ENCODE measurements around the gene NISCH. TPM values are rescaled to one million over a fixed set of nuclear protein-coding genes. Genes with fewer than 3 reads are reported as not detected.
A peak's percentile ranks its signal among the peaks of the same experiment; 100 is the strongest.

Gene NISCH
- total RNA-seq, 1 experiment from 2014 or later: 62.2 TPM

- ChIA-PET CTCF (no interaction called here), POLR2A (no interaction called here)
- H3K27ac Mint-ChIP-seq (ENCODE audit: unreplicated experiment): no peak overlapping the region
Observed at GRCh38 chr3:52429779-52430415, 25.5 kb upstream of the NISCH start.

GRCh38 chr3:52430416-52430810 lies 25.0 kb upstream of the NISCH start:
- Histone ChIP-seq H3K4me3 (ENCODE audit: low read depth, low read length) (no peak overlapping the region), H3K27me3 (replicated peaks; ENCODE audit: control insufficient read depth, insufficient read depth, low read length) (no peaks in the 10 kb centered on the region), H3K9me3 (no peaks in the 10 kb centered on the region), H3K4me1 (peaks cover 15% of the 10 kb centered on the region), H3K36me3 (ENCODE audit: control insufficient read depth, insufficient read depth, low read length) (no peaks in the 10 kb centered on the region)
- no peaks in the 10 kb centered on the region for H3K27me3 Mint-ChIP-seq (ENCODE audit: insufficient read depth, unreplicated experiment)
- no peak for DNase-seq
- no peaks in the 10 kb centered on the region for H3K36me3 Mint-ChIP-seq (ENCODE audit: insufficient read depth, unreplicated experiment)
- TF ChIP-seq, protein P1, sequence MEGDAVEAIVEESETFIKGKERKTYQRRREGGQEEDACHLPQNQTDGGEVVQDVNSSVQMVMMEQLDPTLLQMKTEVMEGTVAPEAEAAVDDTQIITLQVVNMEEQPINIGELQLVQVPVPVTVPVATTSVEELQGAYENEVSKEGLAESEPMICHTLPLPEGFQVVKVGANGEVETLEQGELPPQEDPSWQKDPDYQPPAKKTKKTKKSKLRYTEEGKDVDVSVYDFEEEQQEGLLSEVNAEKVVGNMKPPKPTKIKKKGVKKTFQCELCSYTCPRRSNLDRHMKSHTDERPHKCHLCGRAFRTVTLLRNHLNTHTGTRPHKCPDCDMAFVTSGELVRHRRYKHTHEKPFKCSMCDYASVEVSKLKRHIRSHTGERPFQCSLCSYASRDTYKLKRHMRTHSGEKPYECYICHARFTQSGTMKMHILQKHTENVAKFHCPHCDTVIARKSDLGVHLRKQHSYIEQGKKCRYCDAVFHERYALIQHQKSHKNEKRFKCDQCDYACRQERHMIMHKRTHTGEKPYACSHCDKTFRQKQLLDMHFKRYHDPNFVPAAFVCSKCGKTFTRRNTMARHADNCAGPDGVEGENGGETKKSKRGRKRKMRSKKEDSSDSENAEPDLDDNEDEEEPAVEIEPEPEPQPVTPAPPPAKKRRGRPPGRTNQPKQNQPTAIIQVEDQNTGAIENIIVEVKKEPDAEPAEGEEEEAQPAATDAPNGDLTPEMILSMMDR (IDR thresholded peaks at IDR 0.05; ENCODE audit: insufficient read depth in 1 of 2, low read depth in 1 of 2, low read length in 1 of 2, severe bottlenecking in 1 of 2, unreplicated experiment in 1 of 2): no peak
- no peaks in the 10 kb centered on the region for H3K9me3 Mint-ChIP-seq (ENCODE audit: unreplicated experiment)
- ChIA-PET POLR2A (no interaction called here), CTCF (no interaction called here)
- BruUV-seq (replicated peaks): no TSS peak
- no peaks in the 10 kb centered on the region for H3K4me1 Mint-ChIP-seq (ENCODE audit: low read depth, unreplicated experiment)
- H3K27ac Mint-ChIP-seq (ENCODE audit: unreplicated experiment): no peak overlapping the region
- H3K4me3 Mint-ChIP-seq (ENCODE audit: unreplicated experiment): no peak overlapping the region
- intact Hi-C loops (cut with micrococcal nuclease; ENCODE audit: unreplicated experiment): no loop called here

More at GRCh38 chr3:52429779-52430415, 25.5 kb upstream of the NISCH start:
- no peaks in the 10 kb centered on the region for H3K27me3 Mint-ChIP-seq (ENCODE audit: insufficient read depth, unreplicated experiment)
- Histone ChIP-seq H3K4me3 (ENCODE audit: low read depth, low read length) (no peak overlapping the region), H3K27me3 (replicated peaks; ENCODE audit: control insufficient read depth, insufficient read depth, low read length) (no peaks in the 10 kb centered on the region), H3K36me3 (ENCODE audit: control insufficient read depth, insufficient read depth, low read length) (no peaks in the 10 kb centered on the region), H3K9me3 (no peaks in the 10 kb centered on the region), H3K4me1 (peaks cover 15% of the 10 kb centered on the region)
- H3K36me3 Mint-ChIP-seq (ENCODE audit: insufficient read depth, unreplicated experiment): no peaks in the 10 kb centered on the region
- no peaks in the 10 kb centered on the region for H3K9me3 Mint-ChIP-seq (ENCODE audit: unreplicated experiment)
- BruUV-seq (replicated peaks): no TSS peak
- TF ChIP-seq, protein P1 (IDR thresholded peaks at IDR 0.05; ENCODE audit: insufficient read depth in 1 of 2, low read depth in 1 of 2, low read length in 1 of 2, severe bottlenecking in 1 of 2, unreplicated experiment in 1 of 2): no peak
- DNase-seq: peak in 1 of 2 experiments; percentile 57
- no peak overlapping the region for H3K4me3 Mint-ChIP-seq (ENCODE audit: unreplicated experiment)
- intact Hi-C loops (cut with micrococcal nuclease; ENCODE audit: unreplicated experiment): loop anchor here (10.0 kb wide), 1 partner anchor 255 kb away; the partner anchor contains the start of genes GNL3 and PBRM1
- no peaks in the 10 kb centered on the region for H3K4me1 Mint-ChIP-seq (ENCODE audit: low read depth, unreplicated experiment)

- Mint-ChIP-seq H3K27ac (ENCODE audit: unreplicated experiment) (no peak overlapping the region), H3K36me3 (ENCODE audit: insufficient read depth, unreplicated experiment) (no peaks in the 10 kb centered on the region), H3K4me3 (ENCODE audit: unreplicated experiment) (no peak overlapping the region), H3K4me1 (ENCODE audit: low read depth, unreplicated experiment) (no peaks in the 10 kb centered on the region), H3K27me3 (ENCODE audit: insufficient read depth, unreplicated experiment) (no peaks in the 10 kb centered on the region), H3K9me3 (ENCODE audit: unreplicated experiment) (no peaks in the 10 kb centered on the region)
- BruUV-seq (replicated peaks): no TSS peak
- Histone ChIP-seq H3K36me3 (ENCODE audit: control insufficient read depth, insufficient read depth, low read length) (no peaks in the 10 kb centered on the region), H3K4me1 (peaks cover 15% of the 10 kb centered on the region), H3K27me3 (replicated peaks; ENCODE audit: control insufficient read depth, insufficient read depth, low read length) (no peaks in the 10 kb centered on the region), H3K9me3 (no peaks in the 10 kb centered on the region), H3K4me3 (ENCODE audit: low read depth, low read length) (no peak overlapping the region)
- POLR2A ChIA-PET: no interaction called here
- TF ChIP-seq, protein P1 (IDR thresholded peaks at IDR 0.05; ENCODE audit: insufficient read depth in 1 of 2, low read depth in 1 of 2, low read length in 1 of 2, severe bottlenecking in 1 of 2, unreplicated experiment in 1 of 2): no peak
- no peak for DNase-seq
- CTCF ChIA-PET: no interaction called here
- intact Hi-C loops (cut with micrococcal nuclease; ENCODE audit: unreplicated experiment): no loop called here
Observed at GRCh38 chr3:52431459-52432223, 23.8 kb upstream of the NISCH start.
